ENCODE data around the gene ADAMTS14. TPM values are rescaled to one million over a fixed set of nuclear protein-coding genes. Genes with fewer than 3 reads are reported as not detected.

The ADAMTS14 gene
- polyA plus RNA-seq, 1 donor (not counting 4 experiments of a cell fraction or from before 2014, with no cell fraction given), result 0.09 TPM

- Histone ChIP-seq H3K79me2 (ENCODE audit: control insufficient read depth, insufficient read depth, low read length) (no peaks in the 10 kb centered on the region), H2AFZ (ENCODE audit: control insufficient read depth, low read length) (no peak overlapping the region), H3K9me3 (ENCODE audit: control insufficient read depth, low read depth, low read length) (no peaks in the 10 kb centered on the region), H3K4me3 (ENCODE audit: control insufficient read depth in 2 of 3, extremely low read depth in 1 of 3, insufficient read depth in 2 of 3, low read depth in 1 of 3, low read length in 3 of 3) (no peak overlapping the region), H3K9me1 (ENCODE audit: control insufficient read depth, extremely low read depth, insufficient read depth, low read length) (no peaks in the 10 kb centered on the region), H3K4me2 (ENCODE audit: control insufficient read depth, extremely low read depth, insufficient read depth, low read depth, low read length) (no peak overlapping the region), H3K4me1 (ENCODE audit: control insufficient read depth, extremely low read depth, insufficient read depth, low read length) (no peaks in the 10 kb centered on the region), H3K27me3 (ENCODE audit: control insufficient read depth, extremely low read depth, insufficient read depth, low read length) (peaks cover 21% of the 10 kb centered on the region), H4K20me1 (ENCODE audit: control insufficient read depth, extremely low read depth, insufficient read depth, low read length) (peaks cover 3% of the 10 kb centered on the region), H3K9ac (ENCODE audit: control insufficient read depth, extremely low read depth, insufficient read depth, low read length) (no peak overlapping the region), H3K27ac (ENCODE audit: control insufficient read depth, insufficient read depth, low read length) (no peak overlapping the region), H3K36me3 (ENCODE audit: control insufficient read depth in 2 of 2, extremely low read depth in 1 of 2, insufficient read depth in 2 of 2, low read length in 2 of 2) (no peaks in the 10 kb centered on the region)
- FAIRE-seq (no peak), DNase-seq (ENCODE audit: low read depth, low spot score) (no peak)
- dilution Hi-C loops (cut with MboI; ENCODE audit: extremely low pct_ligation_motif_present, low sequenced_read_pairs), result no loop called here
- no peak for TF ChIP-seq EZH2 (IDR thresholded peaks at IDR 0.05; ENCODE audit: low read length)
Observed at GRCh38 chr10:70742537-70743429, 70.5 kb downstream of the ADAMTS14 start.

DNA sequence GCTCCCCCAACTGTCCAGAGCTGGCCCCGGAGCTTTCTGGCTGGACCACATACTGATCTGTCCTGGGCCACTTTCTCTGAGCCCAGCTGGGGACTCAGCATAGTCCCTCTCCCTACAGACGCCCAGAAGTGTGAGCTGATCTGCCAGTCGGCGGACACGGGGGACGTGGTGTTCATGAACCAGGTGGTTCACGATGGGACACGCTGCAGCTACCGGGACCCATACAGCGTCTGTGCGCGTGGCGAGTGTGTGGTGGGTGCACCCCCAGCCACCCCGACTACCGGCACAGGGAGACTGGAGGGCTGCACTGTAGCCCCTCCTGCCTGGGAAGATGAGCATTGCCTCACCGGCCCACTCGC lies 71.1 kb downstream of the ADAMTS14 start:
- no peak for FAIRE-seq
- dilution Hi-C loops (cut with MboI; ENCODE audit: extremely low pct_ligation_motif_present, low sequenced_read_pairs), result no loop called here

More for the DNA sequence above, 71.1 kb downstream of the ADAMTS14 start:
- H3K9me3 ChIP-seq (ENCODE audit: control insufficient read depth, low read depth, low read length), result no peaks in the 10 kb centered on the region
- TF ChIP-seq CTCF (optimal IDR thresholded peaks at IDR 0.05 in 1 of 3, IDR thresholded peaks at IDR 0.05 in 1 of 3, conservative IDR thresholded peaks at IDR 0.05 in 1 of 3; ENCODE audit: extremely low read depth in 1 of 3, insufficient read depth in 2 of 3, low read length in 3 of 3) (no peak), EZH2 (IDR thresholded peaks at IDR 0.05; ENCODE audit: low read length) (no peak)
- peaks cover 21% of the 10 kb centered on the region for H3K27me3 ChIP-seq (ENCODE audit: control insufficient read depth, extremely low read depth, insufficient read depth, low read length)
- no peak overlapping the region for H3K27ac ChIP-seq (ENCODE audit: control insufficient read depth, insufficient read depth, low read length)
- H3K9ac ChIP-seq (ENCODE audit: control insufficient read depth, extremely low read depth, insufficient read depth, low read length), result no peak overlapping the region
- no peak overlapping the region for H3K4me2 ChIP-seq (ENCODE audit: control insufficient read depth, extremely low read depth, insufficient read depth, low read depth, low read length)
- H4K20me1 ChIP-seq (ENCODE audit: control insufficient read depth, extremely low read depth, insufficient read depth, low read length), result peaks cover 3% of the 10 kb centered on the region
- no peaks in the 10 kb centered on the region for H3K9me1 ChIP-seq (ENCODE audit: control insufficient read depth, extremely low read depth, insufficient read depth, low read length)
- H2AFZ ChIP-seq (ENCODE audit: control insufficient read depth, low read length), result no peak overlapping the region
- no peaks in the 10 kb centered on the region for H3K4me1 ChIP-seq (ENCODE audit: control insufficient read depth, extremely low read depth, insufficient read depth, low read length)
- no peak for DNase-seq (ENCODE audit: low read depth, low spot score)
- no peaks in the 10 kb centered on the region for H3K79me2 ChIP-seq (ENCODE audit: control insufficient read depth, insufficient read depth, low read length)
- no peaks in the 10 kb centered on the region for H3K36me3 ChIP-seq (ENCODE audit: control insufficient read depth in 2 of 2, extremely low read depth in 1 of 2, insufficient read depth in 2 of 2, low read length in 2 of 2)
- H3K4me3 ChIP-seq (ENCODE audit: control insufficient read depth in 2 of 3, extremely low read depth in 1 of 3, insufficient read depth in 2 of 3, low read depth in 1 of 3, low read length in 3 of 3), result no peak overlapping the region
